ENCODE measurements around the gene HDAC5.

DNA sequence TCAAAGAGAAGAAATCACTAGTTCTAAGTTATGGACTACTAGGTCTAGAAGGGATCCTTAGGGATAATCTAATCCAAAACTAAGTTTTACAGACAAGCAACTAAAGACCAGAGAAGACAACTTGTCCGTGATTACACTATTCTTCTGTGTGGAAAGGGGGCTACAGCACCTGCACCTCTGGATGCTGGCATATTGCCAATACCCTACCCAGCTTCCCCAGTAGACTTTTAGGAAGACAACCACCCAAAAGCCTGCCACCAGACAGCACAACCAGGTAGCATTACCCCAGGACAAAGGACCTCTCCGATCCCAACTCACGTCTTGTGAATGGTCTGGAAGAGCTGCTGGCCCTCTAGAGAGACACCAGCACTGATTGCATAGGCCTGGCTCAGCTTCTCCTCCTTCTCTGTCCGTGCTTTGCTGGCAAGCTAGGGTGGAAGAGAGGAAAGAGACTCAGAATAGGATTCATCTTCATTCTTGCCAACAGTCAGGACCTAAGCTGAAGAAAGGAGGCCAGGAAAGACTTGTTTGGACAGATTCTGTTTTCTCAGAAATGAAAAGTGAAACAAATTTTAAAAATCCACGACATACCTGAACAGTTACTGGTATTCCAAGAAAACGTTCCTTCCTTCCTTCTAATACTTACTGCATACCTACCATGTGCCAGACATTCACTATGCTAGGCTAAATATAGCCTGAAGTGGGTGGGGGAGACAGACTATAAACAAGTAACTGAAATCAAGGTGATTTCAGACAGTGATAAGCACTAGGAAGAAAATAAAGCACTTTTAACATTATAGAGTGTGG lies 83.4 kb downstream of the HDAC5 start:
- TF ChIP-seq CTCF (IDR thresholded peaks at IDR 0.05): no peak
- no peak for TF ChIP-seq POLR2A (IDR thresholded peaks at IDR 0.05)
- peak in 1 of 2 donors; percentile 14 for TF ChIP-seq POLR2AphosphoS5 (IDR thresholded peaks at IDR 0.05; ENCODE audit: insufficient read depth in 1 of 2, low read depth in 1 of 2)
